Measurements from ENCODE around the gene ZDHHC7. TPM values are rescaled to one million over a fixed set of nuclear protein-coding genes. Genes with fewer than 3 reads are reported as not detected.

ZDHHC7 gene
- total and polyA plus RNA-seq, 2 experiments from 2014 or later: 39.9 to 95.2 TPM

- Histone ChIP-seq H3F3A (ENCODE audit: insufficient read depth) (peaks cover 31% of the 10 kb centered on the region), H2AFZ (no peak overlapping the region), H3K79me2 (ENCODE audit: insufficient read depth) (peaks cover 89% of the 10 kb centered on the region), H3K36me3 (ENCODE audit: low read depth) (no peaks in the 10 kb centered on the region), H3K9ac (no peak overlapping the region), H3K27ac (no peak overlapping the region), H3K27me3 (replicated peaks; ENCODE audit: insufficient read depth) (no peaks in the 10 kb centered on the region), H3K9me3 (ENCODE audit: low read depth) (no peaks in the 10 kb centered on the region), H4K20me1 (ENCODE audit: insufficient read depth) (no peaks in the 10 kb centered on the region), H3K4me1 (ENCODE audit: insufficient read depth) (peaks cover 49% of the 10 kb centered on the region), H3K9me2 (ENCODE audit: insufficient read depth) (no peaks in the 10 kb centered on the region), H3K4me2 (ENCODE audit: unreplicated experiment) (no peak overlapping the region), H3K4me3 (no peak overlapping the region)
- 93 to 97% methylated on average over 10 of the region's 10 CpGs for WGBS, 2 experiments (ENCODE audit: low coverage in 1 of 2, low lambda C conversion rate in 2 of 2, missing lambda C conversion rate in 2 of 2)
- TF ChIP-seq EZH2phosphoT487 (IDR thresholded peaks at IDR 0.05; ENCODE audit: insufficient read depth, low read depth) (no peak), EZH2 (IDR thresholded peaks at IDR 0.05; ENCODE audit: insufficient read depth, poor library complexity, severe bottlenecking) (no peak)
- DNase-seq: no peak
- in situ Hi-C loops (cut with MboI): no loop called here
Observed at GRCh38 chr16:85002099-85002541, 9.2 kb downstream of the ZDHHC7 start.

DNA sequence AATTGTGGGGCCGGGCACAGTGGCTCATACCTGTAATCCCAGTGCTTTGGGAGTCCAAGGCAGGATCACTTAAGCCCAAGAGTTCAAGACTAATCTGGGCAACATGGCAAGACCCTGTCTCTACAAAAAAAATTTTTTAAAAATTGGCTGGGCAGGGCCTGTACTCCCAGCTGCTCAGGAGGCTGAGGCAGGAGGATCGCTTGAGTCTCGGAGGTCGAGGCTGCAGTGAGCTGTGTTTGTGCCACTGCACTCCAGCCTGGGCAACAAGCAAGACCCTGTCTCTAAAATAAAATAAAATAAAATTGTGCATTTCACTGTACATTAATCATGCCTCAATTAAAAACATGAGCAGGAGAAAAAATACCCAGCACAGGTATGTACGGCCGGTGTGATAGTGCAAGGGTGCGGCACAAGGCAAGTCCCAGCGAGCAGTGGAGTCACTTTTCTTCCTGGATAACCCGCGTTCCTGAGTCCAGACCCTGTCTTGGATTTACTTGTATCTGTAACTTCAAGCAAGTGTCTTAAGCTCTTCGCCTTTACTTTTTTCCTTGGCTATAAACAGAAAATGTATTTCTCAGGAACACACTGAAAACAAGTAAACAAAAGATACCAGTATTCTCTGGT, 11.4 kb downstream of the ZDHHC7 start:
- H3K4me2 ChIP-seq (ENCODE audit: unreplicated experiment): no peak overlapping the region
- H3K4me3 ChIP-seq: no peak overlapping the region
- peaks cover 35% of the 10 kb centered on the region for H3K4me1 ChIP-seq (ENCODE audit: insufficient read depth)
- H3F3A ChIP-seq (ENCODE audit: insufficient read depth): peaks cover 23% of the 10 kb centered on the region
- no peak for DNase-seq
- 94 to 95% methylated on average over 11 of the region's 11 CpGs for WGBS, 2 experiments (ENCODE audit: low coverage in 1 of 2, low lambda C conversion rate in 2 of 2, missing lambda C conversion rate in 2 of 2)
- no peaks in the 10 kb centered on the region for H3K9me3 ChIP-seq (ENCODE audit: low read depth)
- H4K20me1 ChIP-seq (ENCODE audit: insufficient read depth): no peaks in the 10 kb centered on the region
- no peak overlapping the region for H3K9ac ChIP-seq
- H3K79me2 ChIP-seq (ENCODE audit: insufficient read depth): peaks cover 97% of the 10 kb centered on the region
- no peak overlapping the region for H3K27ac ChIP-seq
- in situ Hi-C loops (cut with MboI): no loop called here
- no peak overlapping the region for H2AFZ ChIP-seq
- TF ChIP-seq EZH2phosphoT487 (IDR thresholded peaks at IDR 0.05; ENCODE audit: insufficient read depth, low read depth): no peak
- H3K36me3 ChIP-seq (ENCODE audit: low read depth): no peaks in the 10 kb centered on the region
- H3K27me3 ChIP-seq (replicated peaks; ENCODE audit: insufficient read depth): no peaks in the 10 kb centered on the region
- H3K9me2 ChIP-seq (ENCODE audit: insufficient read depth): no peaks in the 10 kb centered on the region

DNA sequence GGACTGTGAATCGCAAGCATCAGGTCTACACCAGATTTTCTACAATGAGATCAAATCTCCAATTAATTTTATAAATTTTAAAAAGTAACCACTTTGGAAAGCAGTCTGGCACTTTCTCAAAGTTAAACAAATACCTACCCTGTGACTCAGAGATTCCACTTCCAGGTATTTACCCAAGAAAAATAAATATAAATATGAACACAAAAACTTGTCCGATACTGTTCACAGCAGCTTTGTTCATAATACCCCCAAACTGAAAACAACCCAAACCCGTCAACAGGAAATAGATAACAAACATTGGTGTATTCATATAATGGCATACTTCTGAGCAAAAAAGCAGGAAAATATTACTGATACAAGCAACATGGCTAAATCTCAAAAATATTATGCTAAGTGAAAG, 12.1 kb downstream of the ZDHHC7 start:
- H4K20me1 ChIP-seq (ENCODE audit: insufficient read depth): no peaks in the 10 kb centered on the region
- no peak overlapping the region for H3K4me3 ChIP-seq
- in situ Hi-C loops (cut with MboI): no loop called here
- 0 out of 2 replicates have a peak overlapping the region, but pooled peaks have one; percentile 1 for H3K27ac ChIP-seq
- no peaks in the 10 kb centered on the region for H3K36me3 ChIP-seq (ENCODE audit: low read depth)
- H3K9me2 ChIP-seq (ENCODE audit: insufficient read depth): no peaks in the 10 kb centered on the region
- H3K27me3 ChIP-seq (replicated peaks; ENCODE audit: insufficient read depth): no peaks in the 10 kb centered on the region
- H3K79me2 ChIP-seq (ENCODE audit: insufficient read depth): peaks cover 94% of the 10 kb centered on the region
- 82% methylated on average over 3 of the region's 3 CpGs for WGBS, 2 experiments (ENCODE audit: low coverage in 1 of 2, low lambda C conversion rate in 2 of 2, missing lambda C conversion rate in 2 of 2)
- H3K9me3 ChIP-seq (ENCODE audit: low read depth): no peaks in the 10 kb centered on the region
- peaks cover 34% of the 10 kb centered on the region for H3K4me1 ChIP-seq (ENCODE audit: insufficient read depth)
- peak overlapping the region; percentile 67 for H3K4me2 ChIP-seq (ENCODE audit: unreplicated experiment)
- H2AFZ ChIP-seq: no peak overlapping the region
- TF ChIP-seq EZH2phosphoT487 (IDR thresholded peaks at IDR 0.05; ENCODE audit: insufficient read depth, low read depth) (no peak), EZH2 (IDR thresholded peaks at IDR 0.05; ENCODE audit: insufficient read depth, poor library complexity, severe bottlenecking) (no peak)
- peaks cover 22% of the 10 kb centered on the region for H3F3A ChIP-seq (ENCODE audit: insufficient read depth)
- peak; percentile 57 for DNase-seq
- H3K9ac ChIP-seq: no peak overlapping the region

DNA sequence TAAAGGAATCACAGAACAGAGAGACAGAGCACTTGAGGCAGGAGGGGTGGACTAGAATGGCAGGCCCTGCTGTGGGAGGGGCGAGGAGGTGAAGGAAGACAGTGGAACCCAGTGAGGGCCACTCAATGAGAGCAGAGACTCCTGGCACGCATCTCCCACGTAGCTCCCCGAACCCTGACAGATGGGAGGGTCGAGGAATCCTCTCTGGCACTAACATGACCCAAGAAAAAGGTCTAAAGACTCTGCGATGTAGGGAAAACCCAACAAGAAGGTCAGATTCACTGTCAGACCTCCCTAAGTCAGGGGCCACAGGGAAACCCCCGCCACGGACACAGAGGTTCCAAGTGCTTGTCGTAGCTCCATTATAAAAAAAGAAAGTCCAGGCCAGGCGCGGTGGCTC, 15.0 kb downstream of the ZDHHC7 start:
- Histone ChIP-seq H4K20me1 (ENCODE audit: insufficient read depth) (no peaks in the 10 kb centered on the region), H3K27me3 (replicated peaks; ENCODE audit: insufficient read depth) (no peaks in the 10 kb centered on the region), H3F3A (ENCODE audit: insufficient read depth) (peaks cover 47% of the 10 kb centered on the region), H3K4me2 (ENCODE audit: unreplicated experiment) (no peak overlapping the region), H3K9me2 (ENCODE audit: insufficient read depth) (no peaks in the 10 kb centered on the region), H3K4me1 (ENCODE audit: insufficient read depth) (peaks cover 48% of the 10 kb centered on the region), H3K9me3 (ENCODE audit: low read depth) (no peaks in the 10 kb centered on the region), H3K27ac (no peak overlapping the region), H3K36me3 (ENCODE audit: low read depth) (no peaks in the 10 kb centered on the region), H3K4me3 (no peak overlapping the region), H3K9ac (no peak overlapping the region), H2AFZ (no peak overlapping the region), H3K79me2 (ENCODE audit: insufficient read depth) (peaks cover 92% of the 10 kb centered on the region)
- no peak for DNase-seq
- WGBS, 2 experiments (ENCODE audit: low coverage in 1 of 2, low lambda C conversion rate in 2 of 2, missing lambda C conversion rate in 2 of 2): 99% methylated on average over 11 of the region's 11 CpGs
- in situ Hi-C loops (cut with MboI): no loop called here
- TF ChIP-seq EZH2phosphoT487 (IDR thresholded peaks at IDR 0.05; ENCODE audit: insufficient read depth, low read depth) (no peak), EZH2 (IDR thresholded peaks at IDR 0.05; ENCODE audit: insufficient read depth, poor library complexity, severe bottlenecking) (no peak)
